B cell (primary cell): ENCODE data around the gene HMGN4. TPM values are rescaled to one million over a fixed set of nuclear protein-coding genes. Genes with fewer than 3 reads are reported as not detected.

Experiments used
- ATAC-seq: fragments of 200-7000 bp; cut with Tn5 transposase; one replicate; pipeline ENCODE4 v1.10.0; 2021; ENCODE audit warnings: low read depth, mild to moderate bottlenecking, moderate number of reproducible peaks, moderate library complexity
- CTCF ChIA-PET: fragments of 350-600 bp; sonication (Branson Sonifier 250); formaldehyde crosslinking; loops from one replicate; lab custom pipeline; 2021; ENCODE audit warnings: antibody characterized with exemption, inconsistent platforms; lab: Charles Lee
- POLR2A ChIA-PET: fragments of 350-600 bp; sonication (Branson Sonifier 250); formaldehyde crosslinking; loops from one replicate; lab custom pipeline; 2021; ENCODE audit warnings: antibody characterized with exemption; lab: Charles Lee
- DNase-seq: peaks from one replicate; pipeline ENCODE4 v3.0.0; 2013
- H2AFZ ChIP-seq: 2 replicates; pipeline ENCODE4 v1.6.1; 2012; ENCODE audit warnings: mild to moderate bottlenecking, low read depth, low read length; ENCODE audit not compliant: insufficient read depth, poor library complexity, severe bottlenecking
- H3K27ac ChIP-seq, 2 donors: 1 replicate in 1 of 2; 2 replicates in 1 of 2; pipeline ENCODE4 v1.5.1; 2012 to 2013; ENCODE audit warnings: low read length in 2 of 2, mild to moderate bottlenecking in 2 of 2, moderate library complexity in 1 of 2
- H3K27me3 ChIP-seq, 4 experiments: fragments of 200-600 bp in 1 of 4; sonication (generic) in 1 of 4; replicated peaks in 1 of 4; 1 replicate in 2 of 4; 2 replicates in 2 of 4; pipeline versions ENCODE4 v1.6.1 to v1.7.0; 2013 to 2016; ENCODE audit warnings: low read length in 3 of 4, mild to moderate bottlenecking in 2 of 4, mixed read lengths in 1 of 4, moderate library complexity in 1 of 4; ENCODE audit not compliant: insufficient read depth in 4 of 4, control insufficient read depth in 3 of 4; ENCODE audit errors: control extremely low read depth in 1 of 4
- H3K36me3 ChIP-seq, 2 experiments: replicated peaks in 1 of 2; 1 replicate in 1 of 2; 2 replicates in 1 of 2; pipeline versions ENCODE4 v1.6.1 to v1.7.1; 2013; ENCODE audit warnings: low read length in 1 of 2; ENCODE audit not compliant: insufficient read depth in 2 of 2, control insufficient read depth in 1 of 2; ENCODE audit errors: control extremely low read depth in 1 of 2, extremely low read depth in 1 of 2
- H3K4me1 ChIP-seq, 2 donors: fragments of 200-600 bp in 1 of 2; sonication (generic) in 1 of 2; 1 replicate in 1 of 2; 2 replicates in 1 of 2; pipeline versions ENCODE4 v1.5.1 to v1.6.1; 2013 to 2017; ENCODE audit warnings: low read length in 2 of 2; ENCODE audit not compliant: control insufficient read depth in 2 of 2, insufficient read depth in 2 of 2
- H3K4me2 ChIP-seq: replicated peaks from 2 replicates; pipeline ENCODE3; 2012; ENCODE audit warnings: mild to moderate bottlenecking, low read depth, low read length; ENCODE audit not compliant: poor library complexity, severe bottlenecking
- H3K4me3 ChIP-seq, 5 experiments: fragments of 200-600 bp in 1 of 5; sonication (generic) in 1 of 5; 1 replicate in 3 of 5; 2 replicates in 2 of 5; pipeline versions ENCODE4 v1.5.1 to v1.7.0; 2011 to 2016; ENCODE audit warnings: low read length in 4 of 5, mild to moderate bottlenecking in 4 of 5, low read depth in 2 of 5, control low read depth in 1 of 5, moderate library complexity in 1 of 5; ENCODE audit not compliant: insufficient read depth in 1 of 5; ENCODE audit errors: control extremely low read depth in 1 of 5, extremely low read depth in 1 of 5
- H3K79me2 ChIP-seq: fragments of 200-600 bp; sonication (generic); one replicate; pipeline ENCODE4 v1.6.0; 2016; ENCODE audit warnings: low read length; ENCODE audit not compliant: control insufficient read depth, insufficient read depth
- H3K9ac ChIP-seq: fragments of 200-600 bp; sonication (generic); 2 replicates; pipeline ENCODE4 v1.6.1; 2017; ENCODE audit warnings: mild to moderate bottlenecking, low read length, moderate library complexity
- H3K9me3 ChIP-seq, 3 donors: one replicate each; pipeline versions ENCODE4 v1.6.1 to v1.7.1; 2013; ENCODE audit warnings: low read length in 2 of 3; ENCODE audit not compliant: control insufficient read depth in 2 of 3, insufficient read depth in 1 of 3; ENCODE audit errors: control extremely low read depth in 1 of 3
- H4K20me1 ChIP-seq: 2 replicates; pipeline ENCODE4 v1.6.0; 2012; ENCODE audit warnings: mild to moderate bottlenecking, low read length; ENCODE audit not compliant: insufficient read depth, control insufficient read depth, poor library complexity, severe bottlenecking
- H3K27ac Mint-ChIP-seq: one replicate; pipeline ENCODE4 v1.8.0; 2021; ENCODE audit warnings: mixed read lengths
- H3K27me3 Mint-ChIP-seq: one replicate; pipeline ENCODE4 v1.8.0; 2021; ENCODE audit warnings: mixed read lengths
- H3K4me1 Mint-ChIP-seq: one replicate; pipeline ENCODE4 v1.8.0; 2021; ENCODE audit warnings: mixed read lengths
- H3K4me3 Mint-ChIP-seq: one replicate; pipeline ENCODE4 v1.8.0; 2021; ENCODE audit warnings: mixed read lengths
- H3K9me3 Mint-ChIP-seq: one replicate; pipeline ENCODE4 v1.8.0; 2022; ENCODE audit warnings: mixed read lengths; ENCODE audit not compliant: insufficient read depth
- EZH2 ChIP-seq: IDR thresholded peaks from 2 replicates; pipeline ENCODE4 v1.6.1; 2012; ENCODE audit warnings: borderline replicate concordance, low read depth, mild to moderate bottlenecking, moderate library complexity, low read length; ENCODE audit not compliant: insufficient read depth, poor library complexity, severe bottlenecking
- WGBS: methylation state at CpG from one replicate; pipeline ENCODE4 v1.1.5; 2013; ENCODE audit warnings: missing lambda C conversion rate; ENCODE audit not compliant: insufficient coverage; 5-methylcytosine and 5-hydroxymethylcytosine counted together
- intact Hi-C: fragments of 100-400 bp; cut with micrococcal nuclease; formaldehyde crosslinking; loops from one replicate; pipeline ENCODE4 v1.10.0; 2022
- polyA plus RNA-seq: library from polyadenylated mRNA; depleted of rRNA; stranded (reverse); fragments of >200 nt; gene quantifications from 2 replicates; pipeline ENCODE4 v1.2.3, GENCODE V29; 2012
- total RNA-seq, 2 donors: library from RNA; stranded (reverse); fragments of 120-200 nt in 1 of 2; gene quantifications; 1 replicate in 1 of 2; 2 replicates in 1 of 2; pipeline versions ENCODE4 v1.2.3 to v1.2.4, GENCODE V29; 2013 to 2022
- TF ChIP-seq, protein P1 (sequence below): fragments of 200-600 bp; IDR thresholded peaks from one replicate; pipeline ENCODE4 v1.8.0; 2022; ENCODE audit warnings: antibody characterized with exemption, mild to moderate bottlenecking

Gene HMGN4
- total and polyA plus RNA-seq, 2 donors (not counting 1 experiment from before 2014, with no cell fraction given) = 37.7 to 81.1 TPM

- intact Hi-C loops = no loop called here
- ATAC-seq (no peak), DNase-seq (no peak)
- H2AFZ ChIP-seq = no peak overlapping the region
- H3K27me3 ChIP-seq = no peaks in the 10 kb centered on the region
- Mint-ChIP-seq H3K27ac (no peak overlapping the region), H3K4me3 (no peak overlapping the region), H3K27me3 (no peaks in the 10 kb centered on the region), H3K4me1 (peaks cover under 1% of the 10 kb centered on the region), H3K9me3 (no peaks in the 10 kb centered on the region)
- POLR2A ChIA-PET = no interaction called here
- no peaks in the 10 kb centered on the region for H3K9me3 ChIP-seq
- no peak overlapping the region for H3K4me2 ChIP-seq
- H3K27ac ChIP-seq = no peak overlapping the region
- H3K36me3 ChIP-seq = no peaks in the 10 kb centered on the region
- no peak overlapping the region for H3K9ac ChIP-seq
- CTCF ChIA-PET = no interaction called here
- no CpG with 5 or more reads among the region's 2 CpGs for WGBS
- H4K20me1 ChIP-seq = no peaks in the 10 kb centered on the region
- no peaks in the 10 kb centered on the region for H3K79me2 ChIP-seq
- peaks cover 2% of the 10 kb centered on the region in 2 donors for H3K4me1 ChIP-seq
- no peak overlapping the region for H3K4me3 ChIP-seq
- TF ChIP-seq, protein P1, sequence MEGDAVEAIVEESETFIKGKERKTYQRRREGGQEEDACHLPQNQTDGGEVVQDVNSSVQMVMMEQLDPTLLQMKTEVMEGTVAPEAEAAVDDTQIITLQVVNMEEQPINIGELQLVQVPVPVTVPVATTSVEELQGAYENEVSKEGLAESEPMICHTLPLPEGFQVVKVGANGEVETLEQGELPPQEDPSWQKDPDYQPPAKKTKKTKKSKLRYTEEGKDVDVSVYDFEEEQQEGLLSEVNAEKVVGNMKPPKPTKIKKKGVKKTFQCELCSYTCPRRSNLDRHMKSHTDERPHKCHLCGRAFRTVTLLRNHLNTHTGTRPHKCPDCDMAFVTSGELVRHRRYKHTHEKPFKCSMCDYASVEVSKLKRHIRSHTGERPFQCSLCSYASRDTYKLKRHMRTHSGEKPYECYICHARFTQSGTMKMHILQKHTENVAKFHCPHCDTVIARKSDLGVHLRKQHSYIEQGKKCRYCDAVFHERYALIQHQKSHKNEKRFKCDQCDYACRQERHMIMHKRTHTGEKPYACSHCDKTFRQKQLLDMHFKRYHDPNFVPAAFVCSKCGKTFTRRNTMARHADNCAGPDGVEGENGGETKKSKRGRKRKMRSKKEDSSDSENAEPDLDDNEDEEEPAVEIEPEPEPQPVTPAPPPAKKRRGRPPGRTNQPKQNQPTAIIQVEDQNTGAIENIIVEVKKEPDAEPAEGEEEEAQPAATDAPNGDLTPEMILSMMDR = no peak
- no peak for TF ChIP-seq EZH2
These were observed 23.2 kb upstream of the HMGN4 start for GRCh38 chr6:26514984-26515383.

DNA sequence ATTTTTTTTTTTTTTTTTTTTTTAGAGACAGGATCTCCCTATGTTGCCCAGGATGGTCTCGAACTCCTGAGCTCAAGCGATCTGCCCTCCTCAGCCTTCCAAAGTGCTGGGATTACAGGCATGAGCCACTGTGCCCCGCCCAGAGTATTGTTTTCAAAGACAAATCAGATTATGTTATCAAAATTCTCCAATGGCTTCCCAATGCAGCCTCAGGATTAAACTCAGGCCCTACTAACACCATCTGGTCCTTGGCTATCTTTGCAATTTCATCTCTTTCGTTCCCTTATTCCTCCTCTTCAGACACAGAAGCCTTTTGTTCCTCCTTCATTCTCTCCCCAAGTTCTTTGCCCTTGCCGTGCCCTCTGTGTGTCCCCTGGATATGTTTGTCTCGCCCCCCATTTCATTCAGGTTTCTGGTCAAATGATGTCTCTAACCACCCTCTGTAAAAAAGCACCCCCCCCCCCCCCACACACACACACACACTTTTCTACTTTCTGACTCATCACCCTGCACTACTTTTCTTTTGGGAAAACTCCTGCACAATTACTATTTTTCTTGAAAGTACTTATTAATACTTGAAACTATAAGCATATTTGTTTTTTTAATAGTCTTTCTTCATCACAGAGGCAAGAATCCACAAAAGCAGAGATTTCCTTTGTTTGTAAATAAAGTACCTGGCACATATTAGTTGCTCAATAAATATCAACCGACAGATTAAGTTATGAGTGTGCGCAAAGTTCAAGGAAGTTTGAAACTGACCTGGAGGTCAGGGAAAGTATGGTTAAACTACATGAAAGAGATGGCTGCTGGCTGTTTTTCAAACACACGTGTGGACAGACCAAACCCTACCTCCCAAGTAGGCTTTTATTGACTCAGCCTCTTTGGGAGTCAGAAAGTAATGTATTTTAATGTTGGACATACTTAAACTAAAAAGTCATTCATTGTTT is 21.4 kb upstream of the HMGN4 start:
- H3K4me2 ChIP-seq = no peak overlapping the region
- Mint-ChIP-seq H3K4me3 (no peak overlapping the region), H3K4me1 (peaks cover 8% of the 10 kb centered on the region), H3K27ac (no peak overlapping the region), H3K9me3 (no peaks in the 10 kb centered on the region), H3K27me3 (no peaks in the 10 kb centered on the region)
- ATAC-seq = no peak
- whole genome bisulfite sequencing = 95% methylated on average over 5 of the region's 9 CpGs
- POLR2A ChIA-PET = interaction anchor here (0.7 kb wide), 1 partner anchor 539 kb away, joined by 3 read pairs; no protein-coding TSS in a partner anchor
- TF ChIP-seq, protein P1 = no peak
- TF ChIP-seq EZH2 = no peak
- no peak overlapping the region for H2AFZ ChIP-seq
- no peaks in the 10 kb centered on the region for H3K79me2 ChIP-seq
- CTCF ChIA-PET = interaction anchor here (0.6 kb wide), 1 partner anchor 65 kb away, joined by 3 read pairs; no protein-coding TSS in a partner anchor
- H3K4me3 ChIP-seq = no peak overlapping the region
- no peak overlapping the region for H3K9ac ChIP-seq
- no peaks in the 10 kb centered on the region for H3K36me3 ChIP-seq
- H3K9me3 ChIP-seq = no peaks in the 10 kb centered on the region
- no peaks in the 10 kb centered on the region for H4K20me1 ChIP-seq
- peaks cover 7 to 8% of the 10 kb centered on the region in 2 donors for H3K4me1 ChIP-seq
- intact Hi-C loops = no loop called here
- no peak for DNase-seq
- H3K27ac ChIP-seq = no peak overlapping the region
- no peaks in the 10 kb centered on the region for H3K27me3 ChIP-seq
